GM10266 (cell line): ENCODE data around the gene MBD3L5.
"Not testable (repeated sequence)": the region's sequence is repeated elsewhere in the genome, so short reads cannot be mapped to it uniquely, and the experiment has no call there.

Experiments
- DNase-seq: peaks from one replicate; pipeline ENCODE4 v3.0.0; 2012; ENCODE audit errors: extremely low spot score
- TF ChIP-seq, protein P1 (sequence below): IDR thresholded peaks from 2 replicates; pipeline ENCODE4 v1.5.1; 2012; ENCODE audit warnings: mild to moderate bottlenecking, low read depth; ENCODE audit not compliant: control insufficient read depth, insufficient read depth; ENCODE audit errors: missing control alignments

MBD3L5 gene

DNA sequence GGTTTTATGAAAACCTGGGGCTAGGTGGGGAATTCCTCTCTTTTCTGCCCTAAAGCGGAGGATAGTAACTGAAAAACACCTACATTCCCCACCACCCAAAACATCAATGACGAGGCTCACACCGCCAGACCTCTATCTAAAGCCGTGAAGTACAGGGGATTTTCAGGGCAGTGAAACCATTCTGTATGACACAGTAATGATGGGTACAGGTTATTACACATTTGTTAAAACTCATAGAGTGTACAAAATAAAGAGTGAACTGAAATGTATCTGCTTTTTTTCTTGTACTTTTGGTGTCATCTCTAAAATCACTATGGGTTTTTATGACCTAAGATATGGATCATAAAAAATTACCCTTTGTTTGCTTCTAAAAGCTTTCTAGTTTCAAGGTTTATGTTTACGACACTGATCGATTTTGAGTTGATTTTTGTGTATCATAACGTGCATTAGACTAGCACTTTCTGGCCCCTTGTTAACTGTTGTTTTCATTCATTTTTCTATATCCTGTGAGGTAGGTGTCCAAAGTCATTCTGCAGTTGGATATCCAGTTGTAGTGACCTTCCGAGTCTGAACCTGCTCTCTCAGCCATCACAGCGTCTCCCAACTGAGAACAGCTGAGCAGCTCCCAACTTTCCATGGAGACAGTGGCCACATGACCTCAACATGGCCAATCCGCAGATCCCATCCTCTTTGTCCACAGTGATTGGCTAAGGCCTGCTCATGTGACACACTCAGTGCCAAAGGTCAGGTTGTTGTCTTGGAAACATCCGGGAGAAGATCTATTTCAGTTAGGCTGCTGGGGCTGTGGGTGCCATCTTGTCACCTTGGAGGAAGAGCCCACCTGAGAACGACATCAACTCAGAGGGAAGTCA lies 19.4 kb upstream of the MBD3L5 start:
- TF ChIP-seq, protein P1, sequence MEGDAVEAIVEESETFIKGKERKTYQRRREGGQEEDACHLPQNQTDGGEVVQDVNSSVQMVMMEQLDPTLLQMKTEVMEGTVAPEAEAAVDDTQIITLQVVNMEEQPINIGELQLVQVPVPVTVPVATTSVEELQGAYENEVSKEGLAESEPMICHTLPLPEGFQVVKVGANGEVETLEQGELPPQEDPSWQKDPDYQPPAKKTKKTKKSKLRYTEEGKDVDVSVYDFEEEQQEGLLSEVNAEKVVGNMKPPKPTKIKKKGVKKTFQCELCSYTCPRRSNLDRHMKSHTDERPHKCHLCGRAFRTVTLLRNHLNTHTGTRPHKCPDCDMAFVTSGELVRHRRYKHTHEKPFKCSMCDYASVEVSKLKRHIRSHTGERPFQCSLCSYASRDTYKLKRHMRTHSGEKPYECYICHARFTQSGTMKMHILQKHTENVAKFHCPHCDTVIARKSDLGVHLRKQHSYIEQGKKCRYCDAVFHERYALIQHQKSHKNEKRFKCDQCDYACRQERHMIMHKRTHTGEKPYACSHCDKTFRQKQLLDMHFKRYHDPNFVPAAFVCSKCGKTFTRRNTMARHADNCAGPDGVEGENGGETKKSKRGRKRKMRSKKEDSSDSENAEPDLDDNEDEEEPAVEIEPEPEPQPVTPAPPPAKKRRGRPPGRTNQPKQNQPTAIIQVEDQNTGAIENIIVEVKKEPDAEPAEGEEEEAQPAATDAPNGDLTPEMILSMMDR: no peak
- DNase-seq: no peak

DNA sequence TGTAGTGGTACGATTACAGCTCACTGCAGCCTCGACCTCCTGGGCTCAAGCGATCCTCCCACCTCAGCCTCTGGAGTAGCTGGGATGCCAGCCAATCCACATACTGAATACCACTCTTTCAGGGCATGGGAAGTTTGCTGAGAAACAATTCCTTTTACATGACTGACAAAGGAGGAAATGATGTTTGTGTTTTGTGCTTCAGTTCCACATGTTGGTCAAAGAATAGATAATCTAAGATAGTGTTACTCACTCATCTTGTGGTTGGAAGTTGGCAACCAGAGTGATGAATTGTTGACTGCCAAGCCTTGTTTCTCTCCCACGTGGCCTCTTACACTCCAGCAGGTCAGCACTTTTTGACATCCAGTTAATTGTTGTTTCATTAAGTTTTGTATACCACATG lies 16.7 kb upstream of the MBD3L5 start:
- TF ChIP-seq, protein P1: no peak
- DNase-seq: no peak

DNA sequence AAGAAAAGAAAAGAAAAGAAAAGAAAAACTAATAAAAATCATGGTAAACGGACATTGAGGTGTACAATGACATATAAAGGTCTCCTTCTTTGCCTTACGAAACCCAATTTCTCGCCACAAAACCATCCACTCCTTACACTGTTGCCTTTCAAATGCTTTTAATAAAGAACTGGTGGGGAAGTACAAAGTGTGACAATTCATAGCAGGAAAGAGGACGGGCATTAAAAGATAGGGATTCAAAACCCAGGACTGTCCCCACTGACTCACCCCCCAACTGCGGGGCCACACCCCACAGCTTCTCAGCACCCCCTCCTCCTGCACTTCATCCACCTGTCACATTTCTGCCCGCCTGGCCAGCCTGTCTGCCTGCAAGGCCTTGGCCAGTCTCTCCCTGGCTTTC lies 11.6 kb upstream of the MBD3L5 start:
- TF ChIP-seq, protein P1: no peak
- no peak for DNase-seq

DNA sequence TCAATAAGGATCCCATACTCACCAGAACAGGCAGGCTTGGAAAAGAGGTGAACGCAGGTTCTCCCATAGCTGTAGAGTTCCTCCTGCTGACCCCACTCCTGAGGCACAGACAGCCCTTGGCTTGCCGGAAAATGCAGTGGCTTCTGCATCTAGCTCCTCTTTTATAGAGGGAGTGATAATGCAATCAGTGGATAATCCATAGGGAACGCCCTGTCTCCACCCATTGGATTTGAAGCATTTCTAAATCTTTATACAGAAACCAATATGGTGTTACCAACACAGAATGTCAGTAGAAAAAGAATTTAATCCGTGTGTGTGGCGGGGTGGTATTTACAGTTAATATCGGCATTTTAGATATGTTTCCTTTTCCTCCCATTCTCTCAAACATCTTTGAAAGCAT lies 9.0 kb upstream of the MBD3L5 start, which contains the start of gene MBD3L2B:
Gene MBD3L2B, minus strand, starts transcription at position 101 of the 400 bp plus-strand sequence. Its CDS starts 34 bp downstream, at position 67.
- not testable (repeated sequence) for DNase-seq

DNA sequence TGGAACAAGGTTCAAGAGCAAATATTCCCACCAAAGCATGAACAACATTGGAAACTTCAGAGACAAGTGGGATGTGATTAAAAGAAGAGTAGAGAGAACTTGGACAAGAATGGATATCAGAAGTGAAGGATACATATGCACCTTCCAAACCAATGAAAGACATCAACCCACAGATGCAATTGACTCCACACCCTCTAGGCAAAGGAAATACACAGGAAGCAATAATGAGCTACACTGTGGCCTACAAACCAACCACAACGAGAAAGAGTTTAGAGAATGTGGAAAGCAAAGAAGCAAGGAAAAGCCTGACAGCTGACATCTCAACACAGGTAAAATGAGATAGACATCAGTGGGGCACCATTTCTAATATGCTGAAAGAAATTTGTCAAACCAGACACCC lies 1.6 kb upstream of the MBD3L5 start:
- DNase-seq: not testable (repeated sequence)

DNA sequence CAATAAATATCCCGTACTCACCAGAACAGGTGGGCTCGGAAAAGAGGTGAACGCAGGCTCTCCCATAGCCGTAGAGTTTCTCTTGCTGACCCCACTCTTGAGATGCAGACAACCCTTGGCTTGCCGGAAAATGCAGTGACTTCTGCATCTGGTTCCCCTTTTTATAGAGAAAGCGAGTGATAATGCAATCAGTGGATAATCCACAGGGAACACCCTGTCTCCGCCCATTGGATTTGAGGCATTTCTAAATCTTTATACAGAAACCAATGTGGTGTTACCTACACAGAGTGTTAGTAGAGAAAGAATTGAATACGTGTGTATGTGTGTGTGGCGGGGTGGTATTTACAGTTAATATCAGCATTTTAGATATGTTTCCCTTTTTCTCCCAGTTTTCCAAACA lies 9.7 kb downstream of the MBD3L5 start, which contains the start of gene MBD3L4:
Gene MBD3L4, minus strand, starts transcription at position 101 of the 400 bp plus-strand sequence. Its CDS starts 35 bp downstream, at position 66.
- DNase-seq: not testable (repeated sequence)

DNA sequence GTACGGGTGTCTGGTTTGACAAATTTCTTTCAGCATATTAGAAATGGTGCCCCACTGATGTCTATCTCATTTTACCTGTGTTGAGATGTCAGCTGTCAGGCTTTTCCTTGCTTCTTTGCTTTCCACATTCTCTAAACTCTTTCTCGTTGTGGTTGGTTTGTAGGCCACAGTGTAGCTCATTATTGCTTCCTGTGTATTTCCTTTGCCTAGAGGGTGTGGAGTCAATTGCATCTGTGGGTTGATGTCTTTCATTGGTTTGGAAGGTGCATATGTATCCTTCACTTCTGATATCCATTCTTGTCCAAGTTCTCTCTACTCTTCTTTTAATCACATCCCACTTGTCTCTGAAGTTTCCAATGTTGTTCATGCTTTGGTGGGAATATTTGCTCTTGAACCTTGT lies 11.2 kb downstream of the MBD3L5 start:
- not testable (repeated sequence) for DNase-seq

DNA sequence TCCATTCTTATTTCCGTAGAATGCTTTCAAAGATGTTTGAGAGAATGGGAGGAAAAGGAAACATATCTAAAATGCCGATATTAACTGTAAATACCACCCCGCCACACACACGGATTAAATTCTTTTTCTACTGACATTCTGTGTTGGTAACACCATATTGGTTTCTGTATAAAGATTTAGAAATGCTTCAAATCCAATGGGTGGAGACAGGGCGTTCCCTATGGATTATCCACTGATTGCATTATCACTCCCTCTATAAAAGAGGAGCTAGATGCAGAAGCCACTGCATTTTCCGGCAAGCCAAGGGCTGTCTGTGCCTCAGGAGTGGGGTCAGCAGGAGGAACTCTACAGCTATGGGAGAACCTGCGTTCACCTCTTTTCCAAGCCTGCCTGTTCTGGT lies 18.6 kb downstream of the MBD3L5 start, which contains the start of gene MBD3L2:
Gene MBD3L2, plus strand, starts transcription at position 301 of the 400 bp plus-strand sequence. Its CDS starts 53 bp downstream, at position 354.
- not testable (repeated sequence) for DNase-seq

DNA sequence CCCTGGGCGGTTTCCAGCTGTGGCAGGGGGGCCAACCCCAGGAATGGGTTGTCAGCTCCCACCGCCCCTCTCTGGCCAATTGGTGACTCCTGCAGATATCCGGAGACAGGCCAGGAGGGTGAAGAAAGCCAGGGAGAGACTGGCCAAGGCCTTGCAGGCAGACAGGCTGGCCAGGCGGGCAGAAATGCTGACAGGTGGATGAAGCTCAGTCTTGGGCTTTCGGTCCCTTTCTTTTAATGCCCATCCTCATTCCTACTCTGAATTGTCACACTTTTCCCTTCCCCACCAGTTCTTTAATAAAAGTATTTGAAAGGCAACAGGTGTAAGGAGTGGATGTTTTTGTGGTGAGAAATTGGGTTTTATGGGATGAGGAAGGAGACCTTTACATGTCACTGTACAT lies 21.0 kb downstream of the MBD3L5 start:
- not testable (repeated sequence) for DNase-seq

DNA sequence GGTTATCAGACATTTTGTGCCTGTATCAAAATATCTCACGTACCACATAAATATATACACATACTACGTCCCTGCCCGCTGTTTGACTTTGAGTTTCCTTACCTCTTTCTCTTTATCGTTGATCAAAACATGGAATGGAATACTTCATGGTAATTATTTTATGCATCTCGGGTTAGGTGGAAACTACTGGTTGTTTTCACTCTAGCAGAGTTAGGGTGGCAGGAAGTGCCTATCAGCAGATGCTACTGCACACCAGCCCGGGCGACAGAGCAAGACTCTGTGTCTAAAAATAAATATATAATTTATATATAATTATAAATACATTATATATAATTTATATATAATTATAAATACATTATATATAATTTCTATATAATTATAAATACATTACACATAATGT lies 22.5 kb downstream of the MBD3L5 start:
- DNase-seq: not testable (repeated sequence)

DNA sequence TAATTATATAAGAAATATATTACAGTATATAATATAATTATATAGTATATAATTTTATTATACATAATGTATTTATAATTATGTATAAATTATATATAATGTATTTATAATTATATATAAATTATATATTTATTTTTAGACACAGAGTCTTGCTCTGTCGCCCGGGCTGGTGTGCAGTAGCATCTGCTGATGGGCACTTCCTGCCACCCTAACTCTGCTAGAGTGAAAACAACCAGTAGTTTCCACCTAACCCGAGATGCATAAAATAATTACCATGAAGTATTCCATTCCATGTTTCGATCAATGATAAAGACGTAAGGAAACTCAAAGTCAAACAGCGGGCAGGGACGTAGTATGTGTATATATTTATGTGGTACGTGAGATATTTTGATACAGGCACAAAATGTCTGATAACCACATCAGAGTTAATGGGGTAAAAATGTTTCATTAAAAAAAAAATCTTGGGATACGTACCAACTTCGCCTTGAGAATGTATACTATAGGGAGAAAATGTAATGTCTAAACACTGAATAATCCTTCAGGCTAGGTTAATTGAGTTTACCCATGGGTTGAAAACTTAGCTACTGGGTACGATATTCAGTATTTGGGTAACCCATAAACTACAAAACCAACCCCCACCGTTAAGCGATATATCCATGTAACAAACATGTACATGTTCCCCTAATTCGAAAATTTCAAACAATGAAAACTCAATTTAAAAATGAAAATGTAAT lies 24.4 kb downstream of the MBD3L5 start:
- DNase-seq: not testable (repeated sequence)

DNA sequence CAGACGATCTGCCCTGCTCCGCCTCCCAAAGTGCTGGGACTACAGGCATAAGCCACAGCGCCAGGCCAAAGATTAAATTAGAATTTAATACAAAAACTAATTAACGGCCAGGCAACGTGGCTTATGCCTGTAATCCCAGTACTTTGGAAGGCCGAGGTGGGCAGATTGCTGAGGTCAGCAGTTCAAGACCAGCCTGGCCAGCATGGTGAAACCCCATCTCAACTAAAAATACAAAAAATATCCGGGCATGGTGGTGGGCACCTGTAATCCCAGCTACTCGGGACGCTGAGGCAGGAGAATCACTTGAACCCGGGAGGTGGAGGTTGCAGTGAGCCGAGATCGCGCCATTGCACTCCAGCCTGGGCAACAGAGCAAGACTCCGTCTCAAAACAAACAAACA lies 25.3 kb downstream of the MBD3L5 start:
- not testable (repeated sequence) for DNase-seq

DNA sequence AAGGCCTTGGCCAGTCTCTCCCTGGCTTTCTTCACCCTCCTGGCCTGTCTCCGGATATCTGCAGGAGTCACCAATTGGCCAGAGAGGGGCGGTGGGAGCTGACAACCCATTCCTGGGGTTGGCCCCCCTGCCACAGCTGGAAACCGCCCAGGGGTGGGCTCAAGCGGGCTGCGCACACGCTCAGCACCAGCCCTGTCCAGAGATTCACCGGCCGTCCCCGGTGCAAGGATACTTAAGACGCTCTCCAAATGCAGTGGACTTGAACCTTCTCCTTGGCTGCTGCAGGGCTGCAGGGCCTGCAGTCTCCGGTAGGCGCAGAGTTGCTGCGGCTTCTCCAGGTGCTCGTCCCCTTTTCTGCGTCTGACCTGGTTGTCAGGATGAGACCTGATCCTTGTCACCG lies 26.0 kb downstream of the MBD3L5 start:
- not testable (repeated sequence) for DNase-seq

DNA sequence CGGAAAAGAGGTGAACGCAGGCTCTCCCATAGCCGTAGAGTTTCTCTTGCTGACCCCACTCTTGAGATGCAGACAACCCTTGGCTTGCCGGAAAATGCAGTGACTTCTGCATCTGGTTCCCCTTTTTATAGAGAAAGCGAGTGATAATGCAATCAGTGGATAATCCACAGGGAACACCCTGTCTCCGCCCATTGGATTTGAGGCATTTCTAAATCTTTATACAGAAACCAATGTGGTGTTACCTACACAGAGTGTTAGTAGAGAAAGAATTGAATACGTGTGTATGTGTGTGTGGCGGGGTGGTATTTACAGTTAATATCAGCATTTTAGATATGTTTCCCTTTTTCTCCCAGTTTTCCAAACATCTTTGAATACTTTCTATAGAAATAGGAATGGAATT lies 28.2 kb downstream of the MBD3L5 start, which contains the start of gene MBD3L3:
Gene MBD3L3, minus strand, starts transcription at position 101 of the 400 bp plus-strand sequence. Its CDS starts 71 bp downstream, at position 30.
- not testable (repeated sequence) for DNase-seq

DNA sequence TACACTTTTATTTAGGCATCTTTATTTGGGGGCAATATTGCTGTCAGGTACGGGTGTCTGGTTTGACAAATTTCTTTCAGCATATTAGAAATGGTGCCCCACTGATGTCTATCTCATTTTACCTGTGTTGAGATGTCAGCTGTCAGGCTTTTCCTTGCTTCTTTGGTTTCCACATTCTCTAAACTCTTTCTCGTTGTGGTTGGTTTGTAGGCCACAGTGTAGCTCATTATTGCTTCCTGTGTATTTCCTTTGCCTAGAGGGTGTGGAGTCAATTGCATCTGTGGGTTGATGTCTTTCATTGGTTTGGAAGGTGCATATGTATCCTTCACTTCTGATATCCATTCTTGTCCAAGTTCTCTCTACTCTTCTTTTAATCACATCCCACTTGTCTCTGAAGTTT lies 29.6 kb downstream of the MBD3L5 start:
- DNase-seq: not testable (repeated sequence)
